DMS114 treated with DMSO at 0.1 percent for 48 hours (cell line): Measurements from ENCODE around the gene C20orf144.

ENCODE experiments used
- DNase-seq: peaks from one replicate; lab custom pipeline; 2025; ENCODE audit not compliant: unreplicated experiment; lab: John Stamatoyannopoulos, UW

The C20orf144 gene

GRCh38 chr20:33664085-33664761 lies 2.1 kb downstream of the C20orf144 start:
- DNase-seq: no peak

- DNase-seq: no peak
Measured at GRCh38 chr20:33664762-33665144, 2.6 kb downstream of the C20orf144 start.

- DNase-seq: no peak
Measured at GRCh38 chr20:33666293-33667244, 4.4 kb downstream of the C20orf144 start, which contains the start of gene ACTL10. ACTL10 (plus strand) TSS chr20:33666943; CDS start chr20:33667498, 555 bp downstream.

GRCh38 chr20:33667245-33667675 lies 5.1 kb downstream of the C20orf144 start:
- DNase-seq: no peak

GRCh38 chr20:33667676-33668465 lies 5.7 kb downstream of the C20orf144 start:
- DNase-seq: no peak

GRCh38 chr20:33668466-33669155 lies 6.5 kb downstream of the C20orf144 start:
- DNase-seq: no peak

- DNase-seq: no peak
Measured at GRCh38 chr20:33669224-33669623, 7.1 kb downstream of the C20orf144 start.

- DNase-seq: no peak
Measured at GRCh38 chr20:33669873-33670640, 7.9 kb downstream of the C20orf144 start.

- DNase-seq: no peak
Measured at GRCh38 chr20:33670715-33671499, 8.8 kb downstream of the C20orf144 start.

GRCh38 chr20:33671573-33672288 lies 9.6 kb downstream of the C20orf144 start:
- DNase-seq: no peak

- no peak for DNase-seq
Measured at GRCh38 chr20:33672426-33673113, 10.4 kb downstream of the C20orf144 start.

- no peak for DNase-seq
Measured at GRCh38 chr20:33673114-33673409, 10.9 kb downstream of the C20orf144 start.

GRCh38 chr20:33673410-33674293 lies 11.5 kb downstream of the C20orf144 start:
- no peak for DNase-seq

GRCh38 chr20:33674294-33675135 lies 12.4 kb downstream of the C20orf144 start, which contains the start of gene NECAB3:
NECAB3 (minus strand) TSS chr20:33674428; CDS start chr20:33674352, 76 bp downstream.
- DNase-seq: peak; percentile 59

- DNase-seq: peak; percentile 59
Measured at GRCh38 chr20:33675136-33675959, 13.2 kb downstream of the C20orf144 start.
